K562 (cell line): ENCODE results near the gene LATS2. TPM values are rescaled to one million over a fixed set of nuclear protein-coding genes. Genes with fewer than 3 reads are reported as not detected.

Experiments used
- ATAC-seq: fragments of 200-7000 bp; cut with Tn5 transposase; 3 replicates; pipeline ENCODE4 v1.9.1; 2020; ENCODE audit warnings: moderate library complexity
- BruUV-seq: library from RNA; stranded (reverse); fragments of 400-500 nt; replicated peaks from 2 replicates; lab custom pipeline; 2021; lab: Mats Ljungman, UMichigan
- CTCF ChIA-PET: fragments of 300-600 bp; formaldehyde crosslinking; extraction: SDS; loops from one replicate; lab custom pipeline; 2021; ENCODE audit warnings: low intra/inter-chr PET ratio; lab: Yijun Ruan, JAX
- POLR2A ChIA-PET: fragments of 300-600, 350-650 bp; sonication (Branson Sonifier 250); formaldehyde crosslinking; extraction: SDS; loops from one replicate; lab custom pipeline; 2021; ENCODE audit warnings: antibody characterized with exemption, inconsistent platforms; lab: Yijun Ruan, JAX
- DNase-seq, 4 experiments: peaks; one replicate each; pipeline versions ENCODE4 v3.0.0 to v3.0.0-alpha.2; 2011 to 2018; ENCODE audit warnings: low spot score in 3 of 4, mixed read lengths in 3 of 4; ENCODE audit errors: extremely low read depth in 1 of 4
- FAIRE-seq: peaks from 2 replicates; lab custom pipeline; 2011; peaks lifted over from hg19 to GRCh38; lab: Jason Lieb, UNC
- H2AFZ ChIP-seq: 2 replicates; pipeline ENCODE4 v1.6.0; 2011; ENCODE audit warnings: low read depth, low read length, control low read depth, inconsistent platforms
- H3K27ac ChIP-seq: fragments of 200-600 bp; 3 replicates; pipeline ENCODE4 v1.8.0; 2011; ENCODE audit warnings: low read depth, mild to moderate bottlenecking, control low read depth, inconsistent platforms, low read length, moderate library complexity, mixed read lengths; ENCODE audit errors: extremely low read depth
- H3K27me3 ChIP-seq, 2 experiments: fragments of 300-600 bp in 1 of 2; 2 replicates in 1 of 2; 3 replicates in 1 of 2; pipeline versions ENCODE4 v1.6.0 to v1.8.0; 2011; ENCODE audit warnings: inconsistent platforms in 2 of 2, low read length in 2 of 2, mild to moderate bottlenecking in 1 of 2, mixed read lengths in 1 of 2, moderate library complexity in 1 of 2; ENCODE audit not compliant: control insufficient read depth in 2 of 2, insufficient read depth in 2 of 2
- H3K36me3 ChIP-seq: fragments of 300-600 bp; 3 replicates; pipeline ENCODE4 v1.8.0; 2011; ENCODE audit warnings: mild to moderate bottlenecking, low read length, inconsistent platforms; ENCODE audit not compliant: control insufficient read depth, insufficient read depth
- H3K4me1 ChIP-seq, 2 experiments: fragments of 200-600 bp in 1 of 2; replicated peaks in 1 of 2; 2 replicates in 1 of 2; 3 replicates in 1 of 2; pipeline versions ENCODE4 v1.5.1 to v1.8.0; 2011; ENCODE audit warnings: inconsistent platforms in 2 of 2, low read length in 2 of 2, mild to moderate bottlenecking in 1 of 2, mixed read lengths in 1 of 2, moderate library complexity in 1 of 2; ENCODE audit not compliant: control insufficient read depth in 2 of 2, insufficient read depth in 2 of 2
- H3K4me2 ChIP-seq: 2 replicates; pipeline ENCODE4 v1.6.1; 2011; ENCODE audit warnings: low read length, control low read depth, inconsistent platforms, mixed read lengths; ENCODE audit not compliant: insufficient read depth
- H3K4me3 ChIP-seq: fragments of 200-600 bp; sonication (generic), shearing (Covaris generic); 2 replicates; pipeline ENCODE4 v1.5.1; 2016; ENCODE audit warnings: control low read depth, inconsistent platforms
- H3K79me2 ChIP-seq: fragments of 200-600 bp; 3 replicates; pipeline ENCODE4 v1.8.0; 2011; ENCODE audit warnings: low read length, inconsistent platforms; ENCODE audit not compliant: control insufficient read depth, insufficient read depth
- H3K9ac ChIP-seq, 2 experiments: 2 replicates each; pipeline versions ENCODE4 v1.6.0 to v1.6.1; 2011; ENCODE audit warnings: low read depth in 2 of 2, low read length in 2 of 2, control low read depth in 1 of 2, inconsistent platforms in 1 of 2, mild to moderate bottlenecking in 1 of 2, mixed read lengths in 1 of 2; ENCODE audit not compliant: insufficient read depth in 1 of 2
- H3K9me1 ChIP-seq: one replicate; pipeline ENCODE4 v1.6.0; 2011; ENCODE audit warnings: inconsistent platforms, mild to moderate bottlenecking, low read length, moderate library complexity; ENCODE audit not compliant: control insufficient read depth, insufficient read depth
- H3K9me3 ChIP-seq: replicated peaks from 2 replicates; pipeline ENCODE4 v1.5.1; 2011; ENCODE audit warnings: low read depth, low read length, inconsistent platforms; ENCODE audit not compliant: control insufficient read depth, insufficient read depth
- H4K20me1 ChIP-seq: replicated peaks from 2 replicates; pipeline ENCODE4 v1.6.1; 2011; ENCODE audit warnings: low read length, inconsistent platforms, mixed read lengths; ENCODE audit not compliant: control insufficient read depth, insufficient read depth
- BRF1 ChIP-seq: IDR thresholded peaks from 3 replicates; pipeline ENCODE4 v1.6.1; 2011; ENCODE audit warnings: borderline replicate concordance, mild to moderate bottlenecking; ENCODE audit not compliant: insufficient read length; ENCODE audit errors: extremely low read depth
- DNMT1 ChIP-seq: fragments of 450-650 bp; IDR thresholded peaks from 2 replicates; pipeline ENCODE4 v1.6.1; 2016; ENCODE audit warnings: antibody characterized with exemption, mild to moderate bottlenecking
- MEF2A ChIP-seq: IDR thresholded peaks from 2 replicates; pipeline ENCODE4 v1.6.1; 2011; ENCODE audit warnings: low read depth, mild to moderate bottlenecking, low read length, moderate library complexity; ENCODE audit not compliant: control insufficient read depth
- MYC ChIP-seq, 2 experiments: fragments of 250-450 bp in 1 of 2; sonication (Bioruptor Pico) in 1 of 2; IDR thresholded peaks; 2 replicates each; pipeline versions ENCODE4 v1.5.1 to v1.6.1; 2012 to 2021; ENCODE audit warnings: low read depth in 2 of 2, borderline replicate concordance in 1 of 2, improper control_type of control experiment in 1 of 2, low read length in 1 of 2, mild to moderate bottlenecking in 1 of 2, moderate library complexity in 1 of 2
- NR2C1 ChIP-seq, 2 experiments: fragments of 450-650 bp; IDR thresholded peaks; 2 replicates each; pipeline ENCODE4 v1.6.1; 2017; ENCODE audit warnings: mild to moderate bottlenecking in 2 of 2, antibody characterized with exemption in 1 of 2, inconsistent platforms in 1 of 2, missing compliant biosample characterization in 1 of 2, missing genetic modification characterization in 1 of 2
- ZNF140 ChIP-seq: fragments of 250-450 bp; sonication (Bioruptor Pico); IDR thresholded peaks from 2 replicates; pipeline ENCODE4 v1.8.0; 2021; ENCODE audit warnings: moderate library complexity, mild to moderate bottlenecking, inconsistent platforms
- ZNF384 ChIP-seq: IDR thresholded peaks from 2 replicates; pipeline ENCODE4 v1.6.1; 2012; ENCODE audit warnings: low read depth, low read length, improper control_type of control experiment
- WGBS: fragments of 100-300 bp; shearing (Covaris generic); methylation state at CpG from one replicate; pipeline ENCODE4 v1.1.6; 2016; ENCODE audit warnings: low coverage, mixed read lengths; ENCODE audit not compliant: insufficient coverage; ENCODE audit errors: missing lambda C conversion rate; 5-methylcytosine and 5-hydroxymethylcytosine counted together
- in situ Hi-C: fragments of 300-500 bp; cut with MboI; formaldehyde crosslinking; loops from 4 replicates; pipeline ENCODE4 v1.15.0; 2018; ENCODE audit warnings: inconsistent platforms, mixed read lengths
- intact Hi-C: fragments of 100-400 bp; cut with micrococcal nuclease; formaldehyde crosslinking; loops from 2 replicates; pipeline ENCODE4 v1.14.2; 2022
- polyA plus RNA-seq, 8 experiments: library from polyadenylated mRNA; depleted of rRNA in 4 of 8; stranded (reverse) in 5 of 8; unstranded in 3 of 8; fragments of >200 nt; fragmentation: Nextera tagmentation in 2 of 8; fragmentation: Illumina TruSeq in 1 of 8; extraction: Ambion mirVana in 2 of 8; extraction: Trizol in 1 of 8; gene quantifications; 2 replicates each; pipeline versions ENCODE4 v1.2.1 to v1.2.3, GENCODE V29; 2011 to 2014; ENCODE audit warnings: inconsistent platforms in 1 of 8, missing spikeins in 1 of 8
- total RNA-seq, 7 experiments: library from RNA; depleted of rRNA in 6 of 7; stranded (reverse); fragments of >200 nt in 6 of 7; fragmentation: Illumina TruSeq in 2 of 7; extraction: Trizol in 2 of 7; gene quantifications; 2 replicates each; pipeline versions ENCODE4 v1.2.1 to v1.2.3, GENCODE V29; 2011 to 2021; ENCODE audit warnings: low replicate concordance in 1 of 7
- TF ChIP-seq, protein P1 (sequence below): fragments of 150-350 bp; conservative IDR thresholded peaks from 2 replicates; pipeline ENCODE4 v1.6.1; 2014; ENCODE audit warnings: low read length
- TF ChIP-seq, protein P2 (sequence below): IDR thresholded peaks from 2 replicates; pipeline ENCODE4 v1.6.1; 2014; ENCODE audit warnings: antibody characterized with exemption

Gene LATS2
- total and polyA plus RNA-seq, 9 of the 15 experiments (the other 6 are each of a cell fraction or from before 2014, with no cell fraction given), result 0.18 to 3.7 (median 0.76) TPM

DNA sequence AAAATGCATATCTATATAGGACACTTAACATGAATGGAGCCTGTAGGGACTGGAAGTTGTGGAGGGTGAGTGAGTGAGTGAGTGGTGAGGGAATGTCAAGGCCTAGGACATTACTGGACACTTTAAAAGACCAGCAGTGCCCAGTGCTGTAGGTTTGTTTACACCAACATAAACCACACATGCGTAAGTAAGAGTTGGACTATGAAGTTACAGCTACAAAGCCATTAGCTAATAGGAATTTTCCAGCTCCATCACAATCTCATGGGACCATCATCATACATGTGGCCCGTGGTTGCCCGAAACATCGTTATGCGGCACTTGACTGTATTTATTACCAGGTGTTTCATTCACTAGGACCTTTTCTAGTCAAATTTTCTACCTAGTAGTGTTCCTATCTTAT lies 49.2 kb downstream of the LATS2 start:
- WGBS, result 56% methylated on average over 3 of the region's 5 CpGs
- FAIRE-seq (no peak), ATAC-seq (no peak), DNase-seq (no peak)
- Histone ChIP-seq H3K4me2 (no peak overlapping the region), H3K9me1 (no peaks in the 10 kb centered on the region), H3K79me2 (no peaks in the 10 kb centered on the region), H3K9ac (no peak overlapping the region), H3K27me3 (no peaks in the 10 kb centered on the region), H3K9me3 (no peaks in the 10 kb centered on the region), H3K27ac (no peak overlapping the region), H4K20me1 (no peaks in the 10 kb centered on the region), H3K4me1 (peaks cover 0 to 6% of the 10 kb centered on the region in 2 experiments; a peak in 2 of 5 replicates), H3K4me3 (no peak overlapping the region), H3K36me3 (no peaks in the 10 kb centered on the region), H2AFZ (no peak overlapping the region)
- CTCF ChIA-PET, result no interaction called here
- POLR2A ChIA-PET, result no interaction called here
- BruUV-seq, result no TSS peak
- intact Hi-C loops (no loop called here), in situ Hi-C loops (no loop called here)
- TF ChIP-seq, protein P1, sequence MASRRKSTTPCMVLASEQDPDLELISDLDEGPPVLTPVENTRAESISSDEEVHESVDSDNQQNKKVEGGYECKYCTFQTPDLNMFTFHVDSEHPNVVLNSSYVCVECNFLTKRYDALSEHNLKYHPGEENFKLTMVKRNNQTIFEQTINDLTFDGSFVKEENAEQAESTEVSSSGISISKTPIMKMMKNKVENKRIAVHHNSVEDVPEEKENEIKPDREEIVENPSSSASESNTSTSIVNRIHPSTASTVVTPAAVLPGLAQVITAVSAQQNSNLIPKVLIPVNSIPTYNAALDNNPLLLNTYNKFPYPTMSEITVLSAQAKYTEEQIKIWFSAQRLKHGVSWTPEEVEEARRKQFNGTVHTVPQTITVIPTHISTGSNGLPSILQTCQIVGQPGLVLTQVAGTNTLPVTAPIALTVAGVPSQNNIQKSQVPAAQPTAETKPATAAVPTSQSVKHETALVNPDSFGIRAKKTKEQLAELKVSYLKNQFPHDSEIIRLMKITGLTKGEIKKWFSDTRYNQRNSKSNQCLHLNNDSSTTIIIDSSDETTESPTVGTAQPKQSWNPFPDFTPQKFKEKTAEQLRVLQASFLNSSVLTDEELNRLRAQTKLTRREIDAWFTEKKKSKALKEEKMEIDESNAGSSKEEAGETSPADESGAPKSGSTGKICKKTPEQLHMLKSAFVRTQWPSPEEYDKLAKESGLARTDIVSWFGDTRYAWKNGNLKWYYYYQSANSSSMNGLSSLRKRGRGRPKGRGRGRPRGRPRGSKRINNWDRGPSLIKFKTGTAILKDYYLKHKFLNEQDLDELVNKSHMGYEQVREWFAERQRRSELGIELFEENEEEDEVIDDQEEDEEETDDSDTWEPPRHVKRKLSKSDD, result no peak
- TF ChIP-seq, protein P2, sequence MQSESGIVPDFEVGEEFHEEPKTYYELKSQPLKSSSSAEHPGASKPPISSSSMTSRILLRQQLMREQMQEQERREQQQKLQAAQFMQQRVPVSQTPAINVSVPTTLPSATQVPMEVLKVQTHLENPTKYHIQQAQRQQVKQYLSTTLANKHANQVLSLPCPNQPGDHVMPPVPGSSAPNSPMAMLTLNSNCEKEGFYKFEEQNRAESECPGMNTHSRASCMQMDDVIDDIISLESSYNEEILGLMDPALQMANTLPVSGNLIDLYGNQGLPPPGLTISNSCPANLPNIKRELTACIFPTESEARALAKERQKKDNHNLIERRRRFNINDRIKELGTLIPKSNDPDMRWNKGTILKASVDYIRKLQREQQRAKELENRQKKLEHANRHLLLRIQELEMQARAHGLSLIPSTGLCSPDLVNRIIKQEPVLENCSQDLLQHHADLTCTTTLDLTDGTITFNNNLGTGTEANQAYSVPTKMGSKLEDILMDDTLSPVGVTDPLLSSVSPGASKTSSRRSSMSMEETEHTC, result no peak
- TF ChIP-seq NR2C1 (IDR thresholded peaks at IDR 0.05) (no peak), NR2C1 (tag; IDR thresholded peaks at IDR 0.05) (no peak), MEF2A (no peak), MYC (IDR thresholded peaks at IDR 0.05; ENCODE audit: low read depth, low read length) (no peak), MYC (CRISPR knock-in tag; IDR thresholded peaks at IDR 0.05; ENCODE audit: borderline replicate concordance, low read depth) (no peak), ZNF384 (no peak), BRF1 (no peak), DNMT1 (no peak), ZNF140 (CRISPR knock-in tag) (no peak)
